PC-3 (cell line): ENCODE data around the gene MPO. TPM values are rescaled to one million over a fixed set of nuclear protein-coding genes. Genes with fewer than 3 reads are reported as not detected.

Experiments
- ATAC-seq: fragments of 200-7000 bp; cut with Tn5 transposase; 2 replicates; pipeline ENCODE4 v1.9.1; 2020; ENCODE audit warnings: mild to moderate bottlenecking, moderate library complexity
- BruUV-seq: library from RNA; stranded (reverse); fragments of 400-500 nt; replicated peaks from 2 replicates; lab custom pipeline; 2021; lab: Mats Ljungman, UMichigan
- CTCF ChIA-PET: fragments of 300-600 bp; sonication (Branson Sonifier 250); formaldehyde crosslinking; loops from one replicate; lab custom pipeline; 2022; ENCODE audit warnings: antibody characterized with exemption; lab: Charles Lee
- POLR2A ChIA-PET: fragments of 300-600 bp; sonication (Branson Sonifier 250); formaldehyde crosslinking; loops from one replicate; lab custom pipeline; 2022; ENCODE audit warnings: antibody characterized with exemption; ENCODE audit not compliant: unreplicated experiment; lab: Charles Lee
- DNase-seq: peaks from one replicate; pipeline ENCODE4 v3.0.0-alpha.2; 2015
- H2AFZ ChIP-seq: fragments of 300-600 bp; sonication (generic); 2 replicates; pipeline ENCODE4 v1.6.0; 2016; ENCODE audit warnings: antibody characterized with exemption, low read length
- H3F3A ChIP-seq: fragments of 300-600 bp; sonication (generic); one replicate; pipeline ENCODE4 v1.6.0; 2017; ENCODE audit warnings: antibody characterized with exemption, low read length, control low read depth, mild to moderate bottlenecking; ENCODE audit not compliant: unreplicated experiment
- H3K27ac ChIP-seq: fragments of 300-600 bp; sonication (generic); 2 replicates; pipeline ENCODE4 v1.5.1; 2016; ENCODE audit warnings: mild to moderate bottlenecking, low read length
- H3K27me3 ChIP-seq: fragments of 300-600 bp; sonication (generic); 2 replicates; pipeline ENCODE4 v1.6.1; 2016; ENCODE audit warnings: low read length, mixed read lengths
- H3K36me3 ChIP-seq: fragments of 300-600 bp; sonication (generic); 2 replicates; pipeline ENCODE4 v1.6.1; 2016; ENCODE audit warnings: low read depth, mixed run types, low read length, mixed read lengths
- H3K4me1 ChIP-seq: fragments of 300-600 bp; sonication (generic); 2 replicates; pipeline ENCODE4 v1.5.1; 2016; ENCODE audit warnings: low read length; ENCODE audit not compliant: insufficient read depth
- H3K4me2 ChIP-seq: fragments of 300-600 bp; sonication (generic); 2 replicates; pipeline ENCODE4 v1.6.0; 2016; ENCODE audit warnings: low read length
- H3K4me3 ChIP-seq: fragments of 300-600 bp; sonication (generic); 2 replicates; pipeline ENCODE4 v1.5.1; 2016; ENCODE audit warnings: mild to moderate bottlenecking, low read length, mixed read lengths
- H3K79me2 ChIP-seq: fragments of 300-600 bp; sonication (generic); 2 replicates; pipeline ENCODE4 v1.6.1; 2017; ENCODE audit warnings: low read length, mixed read lengths
- H3K9ac ChIP-seq: fragments of 300-600 bp; sonication (generic); 2 replicates; pipeline ENCODE4 v1.6.0; 2016; ENCODE audit warnings: mild to moderate bottlenecking, low read length
- H3K9me2 ChIP-seq: fragments of 300-600 bp; sonication (generic); replicated peaks from 2 replicates; pipeline ENCODE4 v1.6.1; 2016; ENCODE audit warnings: mixed run types, low read length, mixed read lengths
- H3K9me3 ChIP-seq: fragments of 300-600 bp; sonication (generic); 2 replicates; pipeline ENCODE4 v1.6.1; 2016; ENCODE audit warnings: low read length, mixed read lengths
- H4K20me1 ChIP-seq: fragments of 300-600 bp; sonication (generic); 2 replicates; pipeline ENCODE4 v1.6.1; 2016; ENCODE audit warnings: low read length, mixed read lengths
- CTCF ChIP-seq: fragments of 300-600 bp; sonication (generic); conservative IDR thresholded peaks from 2 replicates; pipeline ENCODE4 v1.5.1; 2017; ENCODE audit warnings: antibody characterized with exemption, low read depth, mild to moderate bottlenecking, low read length
- EZH2 ChIP-seq: fragments of 300-600 bp; sonication (generic); IDR thresholded peaks from one replicate; pipeline ENCODE4 v1.6.1; 2017; ENCODE audit warnings: antibody characterized with exemption, mild to moderate bottlenecking, low read length; ENCODE audit not compliant: unreplicated experiment
- EZH2phosphoT487 ChIP-seq: fragments of 300-600 bp; sonication (generic); IDR thresholded peaks from 2 replicates; pipeline ENCODE4 v1.6.1; 2018; ENCODE audit warnings: mild to moderate bottlenecking, antibody characterized with exemption, low read length, borderline replicate concordance
- intact Hi-C: fragments of 100-400 bp; cut with micrococcal nuclease; formaldehyde crosslinking; loops from 2 replicates; pipeline ENCODE4 v1.9.0; 2023
- total RNA-seq: library from RNA; depleted of rRNA; stranded (reverse); fragments of >200 nt; gene quantifications from 2 replicates; pipeline ENCODE4 v1.2.3, GENCODE V29; 2014

MPO gene
- total RNA-seq, 1 experiment from 2014 or later: not detected

- H3F3A ChIP-seq: no peaks in the 10 kb centered on the region
- no peaks in the 10 kb centered on the region for H3K36me3 ChIP-seq
- no peak overlapping the region for H3K27ac ChIP-seq
- no peak overlapping the region for H3K9ac ChIP-seq
- TF ChIP-seq EZH2: no peak
- TF ChIP-seq EZH2phosphoT487: no peak
- no peak for TF ChIP-seq CTCF
- no peak overlapping the region for H2AFZ ChIP-seq
- no peaks in the 10 kb centered on the region for H3K9me3 ChIP-seq
- DNase-seq (no peak), ATAC-seq (no peak)
- ChIA-PET POLR2A (no interaction called here), CTCF (no interaction called here)
- no peak overlapping the region for H3K4me3 ChIP-seq
- H3K27me3 ChIP-seq: peaks cover 53% of the 10 kb centered on the region
- H3K79me2 ChIP-seq: no peaks in the 10 kb centered on the region
- no peak overlapping the region for H3K4me2 ChIP-seq
- H4K20me1 ChIP-seq: no peaks in the 10 kb centered on the region
- intact Hi-C loops: no loop called here
- H3K4me1 ChIP-seq: no peaks in the 10 kb centered on the region
- no TSS peak for BruUV-seq
- no peaks in the 10 kb centered on the region for H3K9me2 ChIP-seq
Observed at GRCh38 chr17:58268774-58269556, 11.8 kb downstream of the MPO start.

DNA sequence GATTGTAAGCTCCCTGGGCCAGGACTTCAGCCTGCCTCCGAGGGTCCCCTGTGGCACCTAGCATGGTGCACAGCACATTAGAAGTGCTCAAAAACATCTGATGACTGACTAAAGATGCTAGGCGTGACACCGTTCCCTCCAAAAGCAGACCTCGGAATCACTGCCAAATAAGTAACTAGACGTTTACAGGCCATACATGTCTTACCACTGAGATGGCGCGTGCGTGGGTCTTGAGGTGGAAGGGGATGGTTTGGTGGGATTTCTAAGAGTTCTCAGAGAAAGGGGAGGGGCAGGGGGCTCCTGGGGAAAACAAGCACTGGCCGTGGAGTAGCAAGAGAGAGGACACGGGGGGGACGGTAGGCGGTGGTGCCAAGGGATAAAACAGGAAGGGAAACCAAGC is 12.4 kb downstream of the MPO start:
- no TSS peak for BruUV-seq
- POLR2A ChIA-PET: no interaction called here
- CTCF ChIA-PET: no interaction called here

More for the DNA sequence above, 12.4 kb downstream of the MPO start:
- TF ChIP-seq CTCF (no peak), EZH2 (no peak), EZH2phosphoT487 (no peak)
- Histone ChIP-seq H3K9me2 (no peaks in the 10 kb centered on the region), H3K9me3 (no peaks in the 10 kb centered on the region), H3K36me3 (no peaks in the 10 kb centered on the region), H3K9ac (no peak overlapping the region), H3K4me1 (no peaks in the 10 kb centered on the region), H3F3A (no peaks in the 10 kb centered on the region), H2AFZ (no peak overlapping the region), H3K4me2 (no peak overlapping the region), H3K27me3 (peaks cover 55% of the 10 kb centered on the region), H3K79me2 (no peaks in the 10 kb centered on the region), H3K4me3 (no peak overlapping the region), H4K20me1 (no peaks in the 10 kb centered on the region), H3K27ac (no peak overlapping the region)
- intact Hi-C loops: no loop called here
- ATAC-seq (no peak), DNase-seq (no peak)
